Measurements from ENCODE around the gene ZDHHC14. TPM values are rescaled to one million over a fixed set of nuclear protein-coding genes. Genes with fewer than 3 reads are reported as not detected.

The ZDHHC14 gene
- total and polyA plus RNA-seq, 8 donors, result 3.4 to 25.7 (median 7.4) TPM

GRCh38 chr6:157450931-157451742 is 70.1 kb downstream of the ZDHHC14 start:
- intact Hi-C loops (cut with DNase I; ENCODE audit: low total_unique reads), result no loop called here
- DNase-seq, result no peak
- WGBS, 5 donors, result 84 to 86% (median 85%) methylated on average over 10 of the region's 10 CpGs
- TF ChIP-seq POLR2A (IDR thresholded peaks at IDR 0.05) (no peak), POLR2AphosphoS5 (IDR thresholded peaks at IDR 0.05) (no peak), EP300 (IDR thresholded peaks at IDR 0.05) (no peak), CTCF (IDR thresholded peaks at IDR 0.05) (no peak)
- Histone ChIP-seq H3K36me3 (no peaks in the 10 kb centered on the region), H3K27me3 (no peaks in the 10 kb centered on the region), H3K4me1 (peaks cover 0 to 9% (median 0%) of the 10 kb centered on the region in 4 donors), H3K4me3 (no peak overlapping the region), H3K27ac (no peak overlapping the region), H3K9me3 (no peaks in the 10 kb centered on the region)

GRCh38 chr6:157452096-157452495 is 71.1 kb downstream of the ZDHHC14 start:
- TF ChIP-seq POLR2AphosphoS5 (IDR thresholded peaks at IDR 0.05) (no peak), CTCF (IDR thresholded peaks at IDR 0.05) (no peak), POLR2A (IDR thresholded peaks at IDR 0.05) (no peak), EP300 (IDR thresholded peaks at IDR 0.05) (no peak)
- intact Hi-C loops (cut with DNase I; ENCODE audit: low total_unique reads), result no loop called here

GRCh38 chr6:157453131-157453530 is 72.1 kb downstream of the ZDHHC14 start:
- TF ChIP-seq POLR2AphosphoS5 (IDR thresholded peaks at IDR 0.05) (no peak), CTCF (IDR thresholded peaks at IDR 0.05) (no peak), EP300 (IDR thresholded peaks at IDR 0.05) (no peak), POLR2A (IDR thresholded peaks at IDR 0.05) (no peak)
- H3K9me3 ChIP-seq, result no peaks in the 10 kb centered on the region
- H3K27ac ChIP-seq, result no peak overlapping the region
- no peak for DNase-seq
- no peaks in the 10 kb centered on the region for H3K36me3 ChIP-seq
- H3K4me3 ChIP-seq, result no peak overlapping the region
- 62 to 93% (median 70%) methylated on average over 4 of the region's 4 CpGs for WGBS, 5 donors
- H3K4me1 ChIP-seq, result peaks cover 0 to 9% (median 0%) of the 10 kb centered on the region in 4 donors
- intact Hi-C loops (cut with DNase I; ENCODE audit: low total_unique reads), result no loop called here
- no peaks in the 10 kb centered on the region for H3K27me3 ChIP-seq

More at GRCh38 chr6:157452096-157452495, 71.1 kb downstream of the ZDHHC14 start:
- DNase-seq, result no peak
- Histone ChIP-seq H3K4me1 (peaks cover 0 to 9% (median 0%) of the 10 kb centered on the region in 4 donors), H3K4me3 (no peak overlapping the region), H3K36me3 (no peaks in the 10 kb centered on the region), H3K27me3 (no peaks in the 10 kb centered on the region), H3K27ac (no peak overlapping the region), H3K9me3 (no peaks in the 10 kb centered on the region)
- 68 to 85% (median 81%) methylated on average over 2 of the region's 2 CpGs for WGBS, 5 donors

GRCh38 chr6:157453978-157454377 is 73.0 kb downstream of the ZDHHC14 start:
- Histone ChIP-seq H3K4me1 (peaks cover 0 to 9% (median 0%) of the 10 kb centered on the region in 4 donors), H3K36me3 (no peaks in the 10 kb centered on the region), H3K27me3 (no peaks in the 10 kb centered on the region), H3K4me3 (no peak overlapping the region), H3K27ac (no peak overlapping the region), H3K9me3 (no peaks in the 10 kb centered on the region)
- intact Hi-C loops (cut with DNase I; ENCODE audit: low total_unique reads), result no loop called here
- DNase-seq, result no peak
- TF ChIP-seq POLR2A (IDR thresholded peaks at IDR 0.05) (no peak), CTCF (IDR thresholded peaks at IDR 0.05) (no peak), POLR2AphosphoS5 (IDR thresholded peaks at IDR 0.05) (no peak), EP300 (IDR thresholded peaks at IDR 0.05) (no peak)
